ENCODE measurements around the gene PSMC1.

The PSMC1 gene

GRCh38 chr14:90275820-90276219 lies 19.5 kb downstream of the PSMC1 start:
- Histone ChIP-seq H3K27ac (ENCODE audit: low read length, poor library complexity, severe bottlenecking) (peak overlapping the region; percentile 49), H3K9ac (ENCODE audit: low read length) (peak overlapping the region; percentile 28), H4K8ac (ENCODE audit: low read length) (no peak overlapping the region), H3K18ac (ENCODE audit: low read depth in 1 of 2, low read length in 2 of 2) (no peak overlapping the region), H2BK12ac (ENCODE audit: low read length in 2 of 2) (no peak overlapping the region), H2BK5ac (ENCODE audit: low read depth, low read length, poor library complexity, severe bottlenecking) (no peak overlapping the region), H2AK5ac (ENCODE audit: low read length, severe bottlenecking) (no peak overlapping the region), H3K4me3 (ENCODE audit: insufficient read depth in 1 of 2, low read depth in 1 of 2, low read length in 2 of 2) (no peak overlapping the region), H2BK15ac (ENCODE audit: low read depth, poor library complexity, severe bottlenecking) (no peak overlapping the region), H3K79me1 (replicated peaks; ENCODE audit: low read length, poor library complexity, severe bottlenecking) (peaks cover 10% of the 10 kb centered on the region), H3K4ac (ENCODE audit: low read depth in 1 of 2, low read length in 2 of 2) (no peak overlapping the region), H3K14ac (ENCODE audit: low read length in 2 of 2) (no peak overlapping the region), H3K4me1 (ENCODE audit: control insufficient read depth, insufficient read depth, low read depth, low read length) (peaks cover 14% of the 10 kb centered on the region), H3K9me3 (ENCODE audit: control insufficient read depth, low read length) (no peaks in the 10 kb centered on the region), H2BK120ac (ENCODE audit: low read depth, low read length) (no peak overlapping the region), H3K27me3 (ENCODE audit: control insufficient read depth in 1 of 2, insufficient read depth in 1 of 2, low read length in 2 of 2) (no peaks in the 10 kb centered on the region), H4K91ac (ENCODE audit: low read length) (no peak overlapping the region), H3K23ac (ENCODE audit: low read length in 2 of 2) (no peak overlapping the region), H3K36me3 (ENCODE audit: control insufficient read depth in 1 of 2, insufficient read depth in 2 of 2, low read depth in 1 of 2, low read length in 2 of 2) (peaks cover 58 to 69% of the 10 kb centered on the region in 2 experiments), H3K4me2 (ENCODE audit: low read length, poor library complexity, severe bottlenecking) (no peak overlapping the region), H2AFZ (ENCODE audit: low read depth, low read length) (no peak overlapping the region)
- 88% methylated on average over 8 of the region's 8 CpGs for WGBS
- peak; percentile 27 for DNase-seq

GRCh38 chr14:90276646-90277367 lies 20.5 kb downstream of the PSMC1 start:
- H2AFZ ChIP-seq (ENCODE audit: low read depth, low read length), result no peak overlapping the region
- H4K91ac ChIP-seq (ENCODE audit: low read length), result no peak overlapping the region
- H2BK5ac ChIP-seq (ENCODE audit: low read depth, low read length, poor library complexity, severe bottlenecking), result no peak overlapping the region
- no peak overlapping the region for H3K18ac ChIP-seq (ENCODE audit: low read depth in 1 of 2, low read length in 2 of 2)
- H3K4me3 ChIP-seq (ENCODE audit: insufficient read depth in 1 of 2, low read depth in 1 of 2, low read length in 2 of 2), result no peak overlapping the region
- no peak overlapping the region for H2BK12ac ChIP-seq (ENCODE audit: low read length in 2 of 2)
- H3K4me1 ChIP-seq (ENCODE audit: control insufficient read depth, insufficient read depth, low read depth, low read length), result peaks cover 19% of the 10 kb centered on the region
- WGBS, result 79% methylated on average over 15 of the region's 18 CpGs
- peaks cover 57 to 59% of the 10 kb centered on the region in 2 experiments for H3K36me3 ChIP-seq (ENCODE audit: control insufficient read depth in 1 of 2, insufficient read depth in 2 of 2, low read depth in 1 of 2, low read length in 2 of 2)
- no peak overlapping the region for H2AK5ac ChIP-seq (ENCODE audit: low read length, severe bottlenecking)
- H3K27me3 ChIP-seq (ENCODE audit: control insufficient read depth in 1 of 2, insufficient read depth in 1 of 2, low read length in 2 of 2), result no peaks in the 10 kb centered on the region
- no peaks in the 10 kb centered on the region for H3K9me3 ChIP-seq (ENCODE audit: control insufficient read depth, low read length)
- H3K27ac ChIP-seq (ENCODE audit: low read length, poor library complexity, severe bottlenecking), result no peak overlapping the region
- H3K9ac ChIP-seq (ENCODE audit: low read length), result no peak overlapping the region
- no peak overlapping the region for H3K14ac ChIP-seq (ENCODE audit: low read length in 2 of 2)
- no peak overlapping the region for H3K23ac ChIP-seq (ENCODE audit: low read length in 2 of 2)
- no peak overlapping the region for H3K4ac ChIP-seq (ENCODE audit: low read depth in 1 of 2, low read length in 2 of 2)
- H3K4me2 ChIP-seq (ENCODE audit: low read length, poor library complexity, severe bottlenecking), result no peak overlapping the region
- peaks cover 10% of the 10 kb centered on the region for H3K79me1 ChIP-seq (replicated peaks; ENCODE audit: low read length, poor library complexity, severe bottlenecking)
- H4K8ac ChIP-seq (ENCODE audit: low read length), result no peak overlapping the region
- H2BK15ac ChIP-seq (ENCODE audit: low read depth, poor library complexity, severe bottlenecking), result no peak overlapping the region
- no peak overlapping the region for H2BK120ac ChIP-seq (ENCODE audit: low read depth, low read length)
- no peak for DNase-seq

- no peak overlapping the region for H2AK5ac ChIP-seq (ENCODE audit: low read length, severe bottlenecking)
- 96% methylated on average over 20 of the region's 24 CpGs for WGBS
- no peak overlapping the region for H3K4ac ChIP-seq (ENCODE audit: low read depth in 1 of 2, low read length in 2 of 2)
- H4K8ac ChIP-seq (ENCODE audit: low read length), result no peak overlapping the region
- no peak overlapping the region for H2AFZ ChIP-seq (ENCODE audit: low read depth, low read length)
- no peak overlapping the region for H3K27ac ChIP-seq (ENCODE audit: low read length, poor library complexity, severe bottlenecking)
- no peak overlapping the region for H3K14ac ChIP-seq (ENCODE audit: low read length in 2 of 2)
- no peak overlapping the region for H3K9ac ChIP-seq (ENCODE audit: low read length)
- no peak overlapping the region for H2BK12ac ChIP-seq (ENCODE audit: low read length in 2 of 2)
- H3K4me1 ChIP-seq (ENCODE audit: control insufficient read depth, insufficient read depth, low read depth, low read length), result peaks cover 19% of the 10 kb centered on the region
- H2BK5ac ChIP-seq (ENCODE audit: low read depth, low read length, poor library complexity, severe bottlenecking), result no peak overlapping the region
- peaks cover 10% of the 10 kb centered on the region for H3K79me1 ChIP-seq (replicated peaks; ENCODE audit: low read length, poor library complexity, severe bottlenecking)
- peaks cover 51 to 52% of the 10 kb centered on the region in 2 experiments for H3K36me3 ChIP-seq (ENCODE audit: control insufficient read depth in 1 of 2, insufficient read depth in 2 of 2, low read depth in 1 of 2, low read length in 2 of 2)
- no peak overlapping the region for H4K91ac ChIP-seq (ENCODE audit: low read length)
- H3K4me3 ChIP-seq (ENCODE audit: insufficient read depth in 1 of 2, low read depth in 1 of 2, low read length in 2 of 2), result no peak overlapping the region
- H3K4me2 ChIP-seq (ENCODE audit: low read length, poor library complexity, severe bottlenecking), result no peak overlapping the region
- H3K27me3 ChIP-seq (ENCODE audit: control insufficient read depth in 1 of 2, insufficient read depth in 1 of 2, low read length in 2 of 2), result no peaks in the 10 kb centered on the region
- no peak for DNase-seq
- no peak overlapping the region for H3K23ac ChIP-seq (ENCODE audit: low read length in 2 of 2)
- H2BK15ac ChIP-seq (ENCODE audit: low read depth, poor library complexity, severe bottlenecking), result no peak overlapping the region
- H3K9me3 ChIP-seq (ENCODE audit: control insufficient read depth, low read length), result no peaks in the 10 kb centered on the region
- no peak overlapping the region for H2BK120ac ChIP-seq (ENCODE audit: low read depth, low read length)
- no peak overlapping the region for H3K18ac ChIP-seq (ENCODE audit: low read depth in 1 of 2, low read length in 2 of 2)
Measured at GRCh38 chr14:90277581-90278198, 21.3 kb downstream of the PSMC1 start.

GRCh38 chr14:90278199-90279175 lies 22.1 kb downstream of the PSMC1 start:
- peaks cover 10% of the 10 kb centered on the region for H3K79me1 ChIP-seq (replicated peaks; ENCODE audit: low read length, poor library complexity, severe bottlenecking)
- no peaks in the 10 kb centered on the region for H3K9me3 ChIP-seq (ENCODE audit: control insufficient read depth, low read length)
- peaks cover 19% of the 10 kb centered on the region for H3K4me1 ChIP-seq (ENCODE audit: control insufficient read depth, insufficient read depth, low read depth, low read length)
- no peak overlapping the region for H3K4me2 ChIP-seq (ENCODE audit: low read length, poor library complexity, severe bottlenecking)
- H2BK15ac ChIP-seq (ENCODE audit: low read depth, poor library complexity, severe bottlenecking), result no peak overlapping the region
- H2AFZ ChIP-seq (ENCODE audit: low read depth, low read length), result no peak overlapping the region
- peaks cover 46% of the 10 kb centered on the region in 2 experiments for H3K36me3 ChIP-seq (ENCODE audit: control insufficient read depth in 1 of 2, insufficient read depth in 2 of 2, low read depth in 1 of 2, low read length in 2 of 2)
- H3K4me3 ChIP-seq (ENCODE audit: insufficient read depth in 1 of 2, low read depth in 1 of 2, low read length in 2 of 2), result no peak overlapping the region
- no peak overlapping the region for H2AK5ac ChIP-seq (ENCODE audit: low read length, severe bottlenecking)
- H4K91ac ChIP-seq (ENCODE audit: low read length), result no peak overlapping the region
- no peak overlapping the region for H3K9ac ChIP-seq (ENCODE audit: low read length)
- H2BK5ac ChIP-seq (ENCODE audit: low read depth, low read length, poor library complexity, severe bottlenecking), result no peak overlapping the region
- no peak overlapping the region for H2BK12ac ChIP-seq (ENCODE audit: low read length in 2 of 2)
- no peak overlapping the region for H2BK120ac ChIP-seq (ENCODE audit: low read depth, low read length)
- H3K18ac ChIP-seq (ENCODE audit: low read depth in 1 of 2, low read length in 2 of 2), result no peak overlapping the region
- H3K27ac ChIP-seq (ENCODE audit: low read length, poor library complexity, severe bottlenecking), result no peak overlapping the region
- no peaks in the 10 kb centered on the region for H3K27me3 ChIP-seq (ENCODE audit: control insufficient read depth in 1 of 2, insufficient read depth in 1 of 2, low read length in 2 of 2)
- no peak overlapping the region for H3K23ac ChIP-seq (ENCODE audit: low read length in 2 of 2)
- no peak overlapping the region for H4K8ac ChIP-seq (ENCODE audit: low read length)
- no peak for DNase-seq
- no peak overlapping the region for H3K4ac ChIP-seq (ENCODE audit: low read depth in 1 of 2, low read length in 2 of 2)
- no peak overlapping the region for H3K14ac ChIP-seq (ENCODE audit: low read length in 2 of 2)
- 93% methylated on average over 33 of the region's 35 CpGs for WGBS

All from mesenchymal stem cell (in vitro differentiated cells and primary cell).